SKM-1 (cell line): ENCODE results near the gene ITFG1.
"Not testable (repeated sequence)": the region's sequence is repeated elsewhere in the genome, so short reads cannot be mapped to it uniquely, and the experiment has no call there.

ENCODE experiments used
- DNase-seq: peaks from one replicate; lab custom pipeline; 2025; ENCODE audit not compliant: unreplicated experiment; lab: John Stamatoyannopoulos, UW

ITFG1 gene

DNA sequence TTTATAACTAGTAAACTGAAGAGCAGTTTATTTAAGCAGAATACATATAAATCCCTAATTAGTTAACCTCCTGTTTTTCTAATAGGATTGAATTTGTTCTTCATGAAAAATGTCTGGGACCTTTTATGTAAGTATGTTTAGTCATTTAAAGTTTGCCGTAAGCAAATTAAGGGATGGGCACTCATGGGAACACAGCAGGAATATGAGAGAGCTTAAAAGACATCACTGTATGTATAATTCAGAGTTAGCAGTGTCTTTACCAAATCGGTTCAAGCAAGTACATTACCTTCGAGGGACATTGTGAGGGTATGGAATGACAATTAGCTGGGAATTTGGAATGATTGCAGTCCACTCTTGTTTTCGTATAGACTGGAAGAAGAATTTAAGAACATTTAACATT, 299.4 kb downstream of the ITFG1 start:
- DNase-seq, result no peak

DNA sequence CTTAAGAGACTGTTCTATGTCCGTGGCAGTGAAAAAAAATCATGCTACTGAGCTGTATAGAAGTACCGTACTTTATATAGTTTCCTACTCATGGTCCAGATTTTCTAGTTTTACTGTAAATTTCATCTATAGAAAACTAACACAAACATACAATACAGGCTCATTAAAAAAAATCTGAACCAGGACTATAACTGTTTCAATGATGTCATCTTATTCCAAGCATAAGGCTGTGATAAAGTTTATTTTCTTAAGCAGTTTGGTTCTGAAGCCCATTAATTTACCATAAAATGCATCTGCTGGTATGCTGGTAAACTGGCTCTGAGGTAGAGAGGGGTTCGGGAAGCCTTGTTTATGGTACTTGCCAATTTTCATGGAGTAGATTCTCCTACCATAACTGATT, 300.4 kb downstream of the ITFG1 start:
- DNase-seq, result no peak

DNA sequence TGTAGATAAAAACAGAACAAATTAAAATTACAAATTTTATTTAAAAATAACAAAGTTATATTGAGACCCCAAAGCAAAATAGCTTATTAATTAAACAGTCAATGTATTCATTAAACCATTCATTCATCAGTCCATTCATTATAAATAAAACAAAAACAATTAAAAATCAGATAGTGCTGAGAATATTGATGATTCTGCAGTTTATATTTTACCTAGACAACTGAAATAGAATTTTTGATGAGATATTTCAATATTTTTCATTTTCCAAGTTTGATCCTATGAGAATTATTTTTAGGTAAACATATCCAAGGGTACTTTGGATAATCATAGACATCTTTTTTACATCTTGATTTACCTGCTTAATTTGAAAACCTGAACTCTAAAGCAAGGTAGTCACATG, 301.9 kb downstream of the ITFG1 start:
- DNase-seq, result no peak

DNA sequence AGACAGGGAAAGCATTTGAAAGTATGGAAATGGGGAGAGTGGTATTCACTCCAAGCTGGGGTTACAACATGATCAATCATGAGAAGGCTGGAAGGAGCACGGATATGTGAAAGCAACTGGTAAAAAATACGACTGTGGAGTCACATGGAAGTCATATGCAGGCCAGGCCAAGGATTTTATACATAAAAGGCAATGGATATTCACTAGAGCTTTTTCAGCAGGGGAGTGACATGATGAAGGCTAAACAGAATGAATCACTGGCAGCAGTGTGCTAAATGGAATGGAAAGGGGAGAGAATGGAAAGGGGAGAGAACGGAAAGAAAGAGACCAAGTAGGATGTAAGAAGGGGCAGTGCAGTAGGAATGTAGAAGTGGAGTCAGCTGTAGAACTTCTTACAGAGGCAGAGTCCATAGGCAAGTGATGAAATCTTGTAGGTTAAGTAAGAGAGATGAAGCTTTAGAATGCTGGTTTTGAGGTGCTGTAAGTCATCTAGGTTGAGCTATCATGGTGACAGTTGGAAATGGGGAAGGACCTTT, 304.1 kb downstream of the ITFG1 start:
- DNase-seq, result no peak

DNA sequence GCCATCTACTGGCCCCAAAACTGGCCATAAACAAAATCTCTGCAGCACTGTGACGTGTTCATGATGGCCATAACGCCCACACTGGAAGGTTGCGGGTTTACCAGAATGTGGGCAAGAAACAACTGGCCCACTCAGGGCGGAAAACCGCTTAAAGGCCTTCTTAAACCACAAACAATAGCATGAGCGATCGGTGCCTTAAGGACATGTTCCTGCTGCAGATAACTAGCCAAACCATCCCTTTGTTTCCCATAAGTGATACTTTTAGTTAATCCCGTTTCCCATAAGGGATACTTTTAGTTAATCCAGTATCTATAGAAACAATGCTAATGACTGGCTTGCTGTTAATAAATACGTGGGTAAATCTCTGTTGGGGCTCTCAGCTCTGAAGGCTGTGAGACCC, 308.4 kb downstream of the ITFG1 start:
- DNase-seq, result not testable (repeated sequence)

DNA sequence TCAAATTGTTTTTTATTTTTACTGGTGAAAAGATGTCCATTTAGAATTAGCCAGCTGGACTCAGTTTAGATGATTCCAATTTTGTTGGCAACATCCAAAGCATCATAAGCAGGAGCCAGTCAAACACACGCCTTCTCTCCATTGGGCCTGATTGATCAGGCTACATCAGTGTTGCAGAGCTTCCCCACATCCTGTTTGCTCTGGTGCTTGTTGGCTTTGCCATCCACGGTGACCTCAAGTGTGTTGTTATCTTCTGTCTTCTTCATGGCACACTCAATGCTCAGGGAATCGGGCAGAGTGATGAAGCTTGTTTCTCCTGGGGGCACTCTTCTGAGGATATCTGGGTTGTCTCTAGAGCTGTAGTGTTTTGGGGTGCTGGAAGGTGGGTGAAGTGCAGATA, 310.8 kb downstream of the ITFG1 start:
- no peak for DNase-seq

DNA sequence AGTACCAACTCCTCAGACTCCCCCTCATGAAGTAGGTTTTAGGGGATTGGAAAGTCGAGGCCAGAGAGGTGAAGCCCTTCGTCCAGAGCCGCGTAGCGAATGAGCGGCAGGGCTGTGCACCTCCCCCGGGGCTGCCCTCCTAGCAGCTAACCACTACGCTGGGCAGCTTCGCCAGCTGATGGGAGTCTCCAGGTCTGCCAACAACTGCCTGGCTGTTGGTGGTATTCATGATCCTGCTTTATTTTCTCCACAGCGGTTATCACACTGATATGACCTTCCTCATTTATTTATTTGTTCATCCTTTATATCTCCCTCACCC, 316.3 kb downstream of the ITFG1 start:
- no peak for DNase-seq

DNA sequence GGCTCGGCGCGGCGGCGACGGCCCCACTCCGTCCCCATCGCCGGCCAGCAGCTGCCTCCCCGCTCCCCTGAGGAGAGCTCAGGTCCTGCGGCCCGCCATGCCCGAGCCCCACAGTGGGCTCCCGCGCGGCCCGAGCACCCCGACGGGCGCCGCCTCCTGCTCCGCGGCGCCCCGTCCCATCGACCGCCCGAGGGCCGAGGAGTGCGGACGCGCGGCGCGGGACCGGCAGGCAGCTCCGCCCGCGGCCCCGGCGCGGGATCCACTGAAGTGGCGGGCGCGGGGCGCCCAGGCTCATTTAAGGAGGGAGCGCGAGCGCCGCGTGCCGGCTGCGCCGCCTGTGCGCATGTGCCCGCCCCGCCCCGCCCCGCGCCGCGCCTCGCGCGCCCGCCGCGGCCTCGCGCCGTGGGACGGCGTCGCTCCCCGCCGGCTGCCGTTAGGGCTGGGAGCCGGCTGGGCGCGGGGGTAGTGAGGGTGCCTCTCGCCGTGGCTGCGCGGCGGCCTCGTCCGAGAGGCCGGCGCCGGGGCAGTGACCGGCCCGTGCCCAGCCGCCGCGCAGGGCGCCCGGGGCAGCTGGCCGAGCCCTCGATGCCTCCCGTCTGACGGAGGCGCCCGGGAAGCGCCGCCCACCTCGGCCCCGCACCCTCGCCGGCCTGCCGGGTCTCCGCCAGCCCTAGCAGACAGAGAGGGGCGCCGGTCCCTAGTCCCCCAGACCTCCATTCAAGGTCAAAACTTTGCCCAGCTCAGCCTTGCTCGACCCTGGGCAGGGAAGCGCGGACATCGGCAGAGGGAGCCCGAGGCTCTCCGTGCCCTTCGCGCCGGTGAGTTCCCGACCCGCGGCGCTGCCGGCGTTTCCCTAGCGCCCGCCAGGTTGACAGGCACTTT, 316.9 kb downstream of the ITFG1 start, which contains the start of gene NETO2:
TSS of gene NETO2 (minus strand) at position 269 of the 882 bp plus-strand sequence. CDS start 333 bp downstream, outside the sequence.
- peak; percentile 8 for DNase-seq

DNA sequence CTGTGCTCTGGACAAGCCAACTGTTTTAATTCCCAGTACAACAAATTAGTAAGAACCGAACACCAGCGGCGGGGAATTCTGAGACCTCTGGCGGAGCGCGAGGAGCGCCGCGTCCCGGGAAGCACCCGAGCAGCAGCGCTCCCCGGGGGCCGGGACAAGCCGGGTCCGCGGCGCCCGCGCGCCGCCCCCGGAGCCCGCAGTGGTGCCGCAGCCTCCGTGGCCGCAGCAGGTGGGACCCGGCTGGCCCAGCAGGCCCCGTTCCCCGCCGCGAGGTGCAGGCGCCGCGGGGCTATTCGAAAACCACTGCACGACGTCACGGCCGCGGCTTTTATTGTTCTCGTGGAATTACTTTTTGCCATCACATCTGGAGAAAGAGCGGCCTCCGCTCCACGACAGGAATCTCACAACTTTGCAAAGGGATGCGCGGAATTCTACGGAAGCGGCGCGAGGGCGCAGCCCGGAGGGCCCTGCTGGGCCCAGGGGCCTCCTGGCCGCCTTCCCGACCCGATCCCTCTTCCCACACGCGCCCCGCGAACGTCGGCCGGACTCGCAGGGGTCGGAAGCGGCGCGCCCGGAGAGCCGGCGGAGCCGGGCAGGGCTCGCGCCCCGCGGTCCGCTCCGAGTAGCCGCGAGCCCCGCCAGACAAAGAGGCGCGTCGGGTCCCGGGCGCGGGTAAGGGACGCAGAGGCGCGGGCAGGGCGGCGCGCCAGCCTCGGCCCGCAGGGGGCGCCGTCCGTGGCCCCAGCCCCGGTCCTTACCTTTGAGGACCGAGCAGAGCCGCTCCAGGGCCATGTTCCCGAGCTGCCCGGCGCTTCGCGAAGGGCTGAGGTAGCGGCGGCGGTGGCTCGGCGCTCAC, 317.8 kb downstream of the ITFG1 start:
- peak; percentile 54 for DNase-seq

DNA sequence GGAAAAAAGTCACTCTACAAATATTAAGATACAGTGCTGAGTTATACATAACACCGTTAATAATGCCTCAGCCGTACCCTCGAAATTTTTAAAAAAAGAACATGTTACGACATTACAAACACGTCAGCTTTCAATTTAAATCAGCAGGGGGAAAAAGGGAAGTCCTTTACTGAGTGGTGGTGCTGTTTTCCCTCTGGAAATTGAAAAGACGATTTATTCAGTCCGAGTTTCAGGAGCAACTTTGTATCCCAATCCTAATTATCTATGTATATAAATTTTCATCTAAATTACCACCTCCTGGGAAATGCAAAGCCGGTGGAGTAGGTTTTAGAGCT, 318.4 kb downstream of the ITFG1 start:
- peak; percentile 26 for DNase-seq

DNA sequence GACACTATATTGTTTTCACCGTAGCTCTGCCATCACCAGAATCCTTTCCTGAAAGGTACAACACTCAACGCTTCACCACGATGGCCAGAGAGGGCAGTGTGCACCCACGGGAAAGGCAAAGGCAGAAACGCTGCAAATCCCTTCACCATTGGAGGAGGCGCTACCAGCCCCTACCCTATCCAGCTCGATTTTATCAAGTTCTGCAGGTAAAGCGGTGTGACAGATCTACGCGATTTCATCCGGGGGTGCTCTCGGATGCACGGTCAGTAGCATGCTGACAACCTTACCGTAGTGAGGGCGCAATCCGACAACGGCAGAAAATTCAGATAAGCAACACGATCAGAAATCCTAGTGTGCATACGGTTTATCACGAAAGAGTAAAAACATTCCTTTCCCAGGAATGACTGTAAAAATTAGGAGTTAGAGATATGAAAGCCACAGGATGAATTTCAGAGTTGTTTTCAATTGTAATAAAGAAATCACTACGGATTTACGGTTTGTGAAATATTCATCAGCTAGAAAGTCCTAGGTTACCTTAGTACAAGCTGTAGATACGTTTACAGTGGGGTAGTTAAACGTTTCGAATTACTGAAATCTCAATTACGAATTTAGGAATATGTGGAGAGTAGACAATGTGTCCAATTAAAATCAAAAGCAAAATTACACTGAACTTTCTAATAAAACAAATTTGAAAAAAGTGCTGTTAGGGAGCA, 318.9 kb downstream of the ITFG1 start:
- DNase-seq, result peak; percentile 72

DNA sequence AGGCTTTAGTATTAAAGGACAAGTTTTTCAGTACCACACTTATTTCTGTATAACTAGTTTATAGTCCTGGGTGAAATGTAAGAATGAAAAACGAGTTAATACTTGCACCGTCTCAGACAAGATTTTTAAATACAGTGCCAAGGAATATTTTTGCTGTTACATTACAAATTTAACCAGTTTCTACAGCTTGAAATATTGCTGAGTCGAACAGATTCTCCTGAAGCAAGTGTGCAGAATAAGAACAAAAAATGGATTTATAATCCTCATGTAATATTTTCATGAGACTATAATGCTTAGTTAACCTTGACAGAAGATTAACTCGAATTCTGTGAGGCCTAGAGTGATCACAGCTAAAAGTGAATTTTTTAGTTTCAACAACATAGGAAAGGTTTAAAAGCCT, 320.2 kb downstream of the ITFG1 start:
- DNase-seq, result no peak

DNA sequence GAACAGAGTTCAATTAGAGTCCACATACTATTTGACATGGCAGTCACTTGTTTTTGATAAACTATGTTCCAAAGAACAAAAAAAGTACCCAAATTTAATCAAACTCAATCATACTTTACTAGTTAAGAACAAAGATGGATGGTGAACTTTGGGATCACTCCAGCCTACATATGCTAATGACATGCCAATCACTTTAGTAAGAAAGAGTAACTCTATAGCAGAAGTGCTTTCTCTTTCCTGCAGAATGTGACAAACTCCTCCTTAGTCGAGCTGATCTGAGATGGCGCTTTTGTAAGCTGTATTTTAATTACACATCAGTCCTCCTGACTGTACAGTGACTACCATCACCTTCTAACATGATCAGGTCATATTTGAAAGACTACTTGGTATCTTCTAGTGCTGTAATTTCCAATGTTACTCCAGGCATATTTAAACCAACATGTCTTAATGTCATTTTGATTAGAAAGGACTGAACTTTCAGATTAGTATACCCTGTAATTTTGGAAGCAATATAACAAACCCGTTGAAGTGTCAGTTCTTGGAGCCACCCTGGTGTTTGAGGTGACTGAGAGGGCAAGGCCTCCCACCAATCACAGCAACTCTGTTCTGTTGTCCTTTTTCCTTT, 321.2 kb downstream of the ITFG1 start:
- no peak for DNase-seq

DNA sequence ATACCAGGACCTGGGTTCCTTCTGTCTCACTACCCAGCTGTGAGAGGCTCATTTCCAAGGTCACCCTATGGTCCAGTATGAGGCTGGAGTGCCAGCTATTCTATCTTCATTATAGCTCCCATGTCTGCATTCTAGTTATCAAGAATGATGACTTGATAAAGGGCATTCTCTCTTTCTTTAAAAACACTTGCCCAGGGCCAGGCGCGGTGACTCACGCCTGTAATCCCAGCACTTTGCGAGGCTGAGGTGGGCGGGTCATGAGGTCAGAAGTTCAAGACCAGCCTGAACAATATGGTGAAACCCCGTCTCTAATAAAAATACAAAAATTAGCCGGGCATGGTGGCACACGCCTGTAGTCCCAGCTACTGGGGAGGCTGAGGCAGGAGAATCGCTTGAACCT, 322.9 kb downstream of the ITFG1 start:
- DNase-seq, result not testable (repeated sequence)

DNA sequence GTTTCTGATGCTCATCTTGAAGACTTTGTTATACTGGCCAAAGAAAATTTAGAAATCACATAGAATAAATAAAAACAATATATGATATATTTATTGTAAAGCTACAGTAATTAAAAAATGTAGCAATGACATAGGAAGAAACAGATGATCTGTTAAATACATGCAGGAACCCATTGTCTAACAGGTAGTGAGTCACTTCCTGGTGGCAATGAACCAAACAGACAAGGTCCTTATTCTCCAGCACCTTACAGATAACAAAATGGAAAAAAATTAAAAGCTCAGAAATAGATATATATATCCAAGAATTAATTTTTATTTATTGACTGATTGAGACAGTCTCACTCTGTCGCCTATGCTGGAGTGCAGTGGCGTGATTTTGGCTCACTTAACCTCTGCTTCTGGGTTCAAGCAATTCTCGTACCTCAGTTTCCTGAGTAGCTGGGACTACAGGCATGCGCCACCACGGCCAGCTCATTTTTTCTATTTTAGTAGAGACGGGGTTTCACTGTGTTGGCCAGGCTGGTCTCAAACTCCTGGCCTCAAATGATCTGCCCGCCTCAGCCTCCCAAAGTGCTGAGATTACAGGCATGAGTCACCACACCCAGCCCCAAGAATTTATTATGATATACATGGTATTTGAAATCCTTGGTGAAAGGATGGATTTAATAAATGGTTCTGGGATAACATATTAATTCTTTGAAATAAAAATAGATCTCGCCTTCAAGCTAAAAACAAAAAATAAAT, 324.6 kb downstream of the ITFG1 start:
- DNase-seq, result no peak

DNA sequence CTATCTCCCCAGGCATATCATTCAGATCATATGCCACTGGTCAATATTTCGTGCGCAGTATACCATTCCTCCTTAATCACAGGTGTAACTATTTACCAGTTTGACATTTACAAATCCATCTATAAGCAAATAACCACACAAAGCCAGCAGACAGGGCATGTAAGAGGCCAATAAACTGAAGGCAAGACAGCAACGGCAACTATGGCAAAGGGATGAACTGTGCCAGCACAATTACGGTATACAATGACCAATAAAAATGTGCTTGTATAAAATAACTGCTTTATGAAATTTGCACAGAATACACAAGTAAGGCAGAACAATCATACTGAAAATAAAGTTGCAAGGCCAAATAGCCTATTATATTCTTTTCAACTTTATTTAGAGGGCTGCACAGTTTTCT, 326.3 kb downstream of the ITFG1 start:
- no peak for DNase-seq

DNA sequence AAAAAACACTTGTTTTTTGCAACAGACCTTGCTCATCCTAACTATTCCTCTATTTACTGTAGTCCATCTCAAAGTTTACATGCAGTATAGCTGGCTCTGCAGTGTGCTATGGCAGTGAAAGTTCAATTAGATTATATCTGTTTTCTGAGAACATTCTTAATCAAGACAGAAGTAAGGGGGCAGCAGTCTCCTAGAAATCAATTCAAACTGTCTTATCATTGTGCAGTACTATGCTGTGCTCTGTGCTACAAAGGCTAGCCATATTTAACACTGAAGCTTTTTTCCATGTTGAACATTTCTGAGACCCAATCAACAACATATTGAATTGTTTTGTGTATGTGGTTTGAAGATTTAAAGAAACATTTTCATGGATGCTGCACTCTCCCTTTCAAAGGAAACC, 328.6 kb downstream of the ITFG1 start:
- DNase-seq, result no peak

DNA sequence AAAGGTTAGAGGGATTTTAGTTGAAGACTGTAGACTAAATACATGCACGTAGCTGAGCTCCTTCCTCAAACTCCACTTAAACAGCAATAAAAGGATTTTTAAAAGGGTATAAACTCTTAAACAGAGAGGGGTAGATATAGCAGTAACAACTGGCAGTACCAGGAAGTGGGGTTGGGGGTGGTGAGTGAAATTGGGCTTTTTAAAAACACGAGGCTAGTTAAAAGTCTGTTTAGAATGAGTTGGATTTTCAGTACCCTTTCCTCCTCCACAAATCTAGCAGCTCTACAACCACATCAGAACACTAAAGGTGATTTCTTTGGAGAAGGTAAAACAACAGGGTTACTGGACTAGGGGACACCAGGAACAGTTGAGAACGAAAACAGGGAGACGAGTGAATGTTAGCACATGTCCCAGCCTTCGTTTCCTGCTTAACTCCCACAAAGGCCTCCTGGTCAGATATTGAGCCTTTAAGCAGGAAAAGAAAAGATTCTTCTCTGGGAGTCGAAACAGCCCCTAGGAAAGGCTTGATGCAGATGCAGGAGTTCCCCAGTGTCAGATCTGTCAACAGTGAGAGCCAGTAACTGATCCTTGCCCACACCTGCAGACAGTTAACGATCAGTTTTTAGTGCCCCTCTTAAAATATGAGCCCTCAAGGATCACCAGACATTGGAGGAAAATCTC, 331.0 kb downstream of the ITFG1 start:
- no peak for DNase-seq

DNA sequence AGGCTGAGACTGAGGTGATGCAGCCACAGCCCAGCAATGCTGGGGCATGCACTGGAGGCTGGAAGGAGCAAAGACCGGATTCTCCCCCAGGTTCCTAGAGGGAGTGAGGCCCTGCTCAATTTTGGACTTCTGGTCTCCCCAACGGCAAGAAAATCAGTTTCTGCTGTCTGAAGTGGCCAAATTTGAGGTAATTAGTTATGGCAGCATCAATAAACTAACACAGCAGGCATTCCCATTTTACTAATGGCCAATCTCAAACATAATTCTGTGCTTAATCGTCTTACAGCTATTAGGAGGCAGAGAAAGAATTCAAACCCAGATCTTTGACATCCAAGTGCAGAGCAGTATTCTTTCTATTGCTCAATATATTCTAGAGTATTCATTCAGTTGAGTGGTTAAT, 333.3 kb downstream of the ITFG1 start:
- no peak for DNase-seq

DNA sequence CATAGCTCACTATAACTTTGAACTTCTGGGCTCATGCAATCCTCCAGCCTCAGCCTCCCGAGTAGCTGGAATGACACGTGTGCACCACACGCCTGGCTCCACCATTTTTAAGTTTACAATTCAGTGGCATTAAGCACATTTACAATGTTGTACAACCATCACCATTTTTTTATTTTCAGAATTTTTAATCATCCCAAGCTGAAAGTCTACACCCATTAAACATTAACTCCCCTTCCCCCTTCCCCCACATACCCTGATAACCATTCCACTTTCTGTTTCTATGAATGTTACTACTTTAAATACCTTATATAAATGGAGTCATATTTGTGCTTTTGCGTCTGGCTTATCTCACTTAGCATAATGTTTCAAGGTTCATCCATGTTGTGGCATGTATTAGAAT, 335.1 kb downstream of the ITFG1 start:
- no peak for DNase-seq
